Measurements from ENCODE around the gene ZBTB16. TPM values are rescaled to one million over a fixed set of nuclear protein-coding genes. Genes with fewer than 3 reads are reported as not detected.
A peak's percentile ranks its signal among the peaks of the same experiment; 100 is the strongest.

Gene ZBTB16
- total RNA-seq, 1 donor from 2014 or later: 0.53 TPM

DNA sequence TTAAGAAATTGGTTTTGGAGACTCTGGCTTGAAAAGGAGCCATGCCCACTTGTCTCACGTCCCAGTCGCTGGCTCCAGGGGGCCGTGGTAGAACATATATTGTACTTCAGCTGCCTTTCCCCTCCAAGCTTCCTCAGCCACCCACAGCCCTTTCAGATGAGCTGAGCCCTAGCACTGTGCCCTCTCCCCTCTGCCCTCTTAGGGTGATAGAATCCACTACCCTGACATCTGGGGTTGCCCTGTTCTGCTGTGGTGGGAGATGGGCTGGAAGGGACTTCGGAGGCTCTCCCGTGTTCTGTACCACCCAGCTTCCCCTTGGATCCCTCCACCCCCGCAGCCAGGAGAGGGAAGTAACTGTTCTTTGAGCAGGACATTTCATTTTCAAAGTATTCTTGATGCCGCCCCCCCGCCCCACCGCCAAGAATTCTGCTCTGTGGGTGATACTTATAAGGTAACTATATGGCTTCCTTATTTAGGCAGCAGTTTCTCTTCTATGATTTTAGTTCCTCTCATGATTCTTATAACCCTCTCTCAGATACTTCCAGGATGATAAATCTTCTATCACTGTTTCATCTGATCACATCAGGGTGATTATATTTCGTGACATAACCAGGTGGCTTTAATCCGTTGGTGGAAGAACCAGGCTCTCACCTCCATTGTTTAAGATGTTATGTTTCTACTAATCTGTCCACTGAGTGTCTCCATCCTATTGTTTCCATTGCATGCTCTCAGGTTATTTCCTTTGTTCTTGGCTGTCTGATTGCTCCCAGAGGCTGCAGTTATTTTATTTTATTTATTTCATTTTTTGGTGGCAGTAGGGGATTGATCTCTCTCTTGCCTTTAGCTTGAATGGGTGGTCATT lies 24.1 kb downstream of the ZBTB16 start:
- DNase-seq (ENCODE audit: low read depth): no peak

- no peak for DNase-seq (ENCODE audit: low read depth)
These were observed 24.9 kb downstream of the ZBTB16 start for GRCh38 chr11:114084414-114084813.

- DNase-seq (ENCODE audit: low read depth): no peak
These were observed 26.7 kb downstream of the ZBTB16 start for GRCh38 chr11:114085965-114086793.

- no peak for DNase-seq (ENCODE audit: low read depth)
These were observed 27.5 kb downstream of the ZBTB16 start for GRCh38 chr11:114087025-114087424.

DNA sequence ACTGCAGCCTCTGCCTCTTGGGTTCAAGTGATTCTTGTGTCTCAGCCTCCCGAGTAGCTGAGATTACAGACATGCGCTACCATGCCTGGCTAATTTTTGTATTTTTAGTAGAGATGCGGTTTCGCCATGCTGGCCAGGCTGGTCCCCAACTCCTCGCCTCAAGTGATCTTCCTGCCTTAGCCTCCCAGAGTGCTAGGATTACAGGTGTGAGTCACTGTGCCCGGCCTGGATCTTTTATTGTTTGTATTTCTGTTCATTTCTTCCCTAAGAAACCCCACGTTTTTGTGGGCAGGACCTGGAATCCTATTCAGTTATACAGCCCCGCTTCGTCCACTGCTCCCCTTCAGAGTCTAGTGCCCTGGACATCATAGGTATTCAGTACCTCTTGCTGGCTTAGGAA lies 28.7 kb downstream of the ZBTB16 start:
- DNase-seq (ENCODE audit: low read depth): no peak

GRCh38 chr11:114088836-114089235 lies 29.3 kb downstream of the ZBTB16 start:
- no peak for DNase-seq (ENCODE audit: low read depth)

- DNase-seq (ENCODE audit: low read depth): no peak
These were observed 30.2 kb downstream of the ZBTB16 start for GRCh38 chr11:114089748-114090147.

GRCh38 chr11:114090225-114090910 lies 30.9 kb downstream of the ZBTB16 start:
- no peak for DNase-seq (ENCODE audit: low read depth)

DNA sequence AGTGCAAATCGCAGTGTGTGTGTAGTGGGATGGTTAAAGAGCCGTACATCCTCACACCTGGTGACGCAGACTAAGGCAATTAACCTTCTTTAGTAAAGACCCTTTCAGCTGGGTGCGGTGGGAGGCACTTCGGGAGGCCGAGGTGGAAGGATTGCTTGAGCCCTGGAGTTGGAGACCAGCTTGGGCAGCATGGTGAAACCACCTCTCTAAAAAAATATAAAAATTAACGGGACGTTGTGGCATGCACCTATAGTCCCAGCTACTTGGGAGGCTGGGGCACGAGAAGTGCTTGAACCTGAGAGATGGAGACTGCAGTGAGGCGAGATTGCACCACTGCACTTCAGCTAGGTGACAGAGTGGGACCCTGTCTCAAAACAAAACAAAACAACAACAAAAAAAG lies 31.5 kb downstream of the ZBTB16 start:
- DNase-seq (ENCODE audit: low read depth): no peak

DNA sequence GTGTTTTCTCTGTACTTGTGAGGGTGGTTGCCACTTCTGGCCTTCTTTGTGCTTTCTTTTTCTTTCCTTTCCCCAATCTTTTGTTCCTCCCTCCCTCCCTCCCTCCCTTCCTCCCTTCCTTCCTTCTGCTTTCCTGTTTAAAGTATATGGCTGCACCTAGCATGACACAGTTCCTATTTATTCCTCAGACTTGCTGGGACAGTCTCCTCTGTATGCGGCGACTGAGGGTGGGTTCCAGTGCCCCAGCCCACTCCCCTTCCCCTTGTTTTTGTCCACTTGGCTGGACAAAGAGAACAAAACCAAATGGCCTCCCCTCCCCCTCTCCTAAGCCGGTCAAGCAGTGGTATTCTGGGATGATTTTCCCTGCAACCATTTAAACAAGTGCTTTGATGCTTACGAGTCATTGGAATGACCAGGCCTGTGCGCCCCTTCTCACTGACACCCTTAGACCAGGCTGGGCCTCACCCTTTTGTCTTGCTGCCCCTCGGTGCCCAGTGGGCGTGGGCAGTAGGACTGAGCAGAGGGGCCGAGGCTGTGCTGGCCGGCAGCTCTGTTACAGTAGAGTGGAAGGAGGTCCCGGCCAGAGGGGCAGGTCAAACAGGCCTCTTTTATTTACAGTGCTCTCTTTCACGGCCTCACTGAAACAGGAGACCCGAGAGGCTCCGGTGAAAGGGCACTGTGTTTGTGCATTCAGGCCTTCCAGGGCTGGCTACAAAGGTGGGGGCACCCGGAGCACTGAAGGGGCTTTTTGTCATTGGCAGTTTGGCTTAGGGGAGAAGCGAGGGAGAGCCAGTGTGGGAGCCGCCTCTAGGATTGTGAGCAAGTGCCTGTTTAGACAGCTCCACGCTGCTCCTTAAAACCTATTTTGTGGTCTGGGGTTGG lies 32.2 kb downstream of the ZBTB16 start:
- no peak for DNase-seq (ENCODE audit: low read depth)

DNA sequence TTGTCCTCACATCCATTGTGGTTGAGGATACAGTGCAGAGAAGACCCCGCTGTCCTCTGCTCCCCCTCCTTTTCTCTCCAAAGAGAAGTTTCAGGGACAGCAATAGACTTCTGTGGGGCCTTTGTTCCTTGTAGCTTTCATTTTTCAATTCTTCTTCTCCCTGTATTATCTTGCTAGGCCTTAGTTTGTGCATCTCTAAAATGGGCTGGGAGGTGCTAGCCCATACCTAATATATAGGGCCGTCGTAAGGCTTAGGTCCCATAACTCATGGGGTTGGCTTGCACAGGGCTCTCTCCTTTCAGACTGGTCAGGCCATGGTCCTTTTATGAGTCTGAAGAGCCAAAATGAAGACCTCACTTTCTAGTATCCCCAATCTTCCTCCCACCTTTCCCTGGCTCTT lies 33.0 kb downstream of the ZBTB16 start:
- no peak for DNase-seq (ENCODE audit: low read depth)

GRCh38 chr11:114092953-114093352 lies 33.4 kb downstream of the ZBTB16 start:
- DNase-seq (ENCODE audit: low read depth): no peak

DNA sequence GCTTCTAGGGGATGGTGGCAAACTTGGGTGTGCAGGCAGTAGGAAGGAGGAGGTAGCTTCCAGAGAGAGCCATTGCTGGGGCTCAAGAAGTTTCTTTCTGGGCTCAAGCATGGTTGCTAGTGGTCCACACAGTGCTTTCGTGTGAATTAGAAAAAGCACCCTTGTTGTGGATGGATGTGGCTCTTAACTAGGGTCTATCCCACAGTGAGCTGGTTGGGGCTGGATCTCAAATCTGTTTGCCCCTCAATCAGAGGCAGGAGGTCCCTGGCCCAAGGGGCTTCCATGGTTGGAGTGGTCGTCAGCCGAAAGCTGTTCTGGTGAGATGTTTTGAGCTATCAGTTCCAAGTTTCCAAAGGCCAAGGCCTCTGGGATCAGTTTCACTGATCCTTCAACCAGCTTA lies 35.0 kb downstream of the ZBTB16 start:
- DNase-seq (ENCODE audit: low read depth): no peak

DNA sequence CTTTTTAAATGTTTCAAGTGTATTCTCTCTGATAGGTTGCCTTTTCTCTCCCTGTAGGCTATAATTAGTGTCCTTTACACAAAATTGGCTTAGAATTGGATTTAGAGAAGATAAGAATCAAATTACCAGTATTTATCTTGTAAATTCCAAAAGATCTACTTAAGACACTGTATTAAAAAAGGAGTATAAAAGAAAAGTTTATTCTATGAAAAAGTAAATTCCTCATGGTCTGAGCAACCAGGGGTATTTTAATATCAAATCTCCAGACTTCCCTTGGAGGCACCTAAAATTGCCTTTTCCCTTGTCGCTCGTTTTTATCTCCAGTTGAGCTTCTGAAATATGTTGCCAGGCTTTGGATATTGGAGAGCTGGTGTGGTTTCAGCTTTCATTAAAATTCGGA lies 36.4 kb downstream of the ZBTB16 start:
- DNase-seq (ENCODE audit: low read depth): no peak

- DNase-seq (ENCODE audit: low read depth): no peak
These were observed 38.3 kb downstream of the ZBTB16 start for GRCh38 chr11:114097832-114098231.

GRCh38 chr11:114098927-114099326 lies 39.4 kb downstream of the ZBTB16 start:
- DNase-seq (ENCODE audit: low read depth): no peak

- peak; percentile 72 for DNase-seq (ENCODE audit: low read depth)
These were observed 40.1 kb downstream of the ZBTB16 start for GRCh38 chr11:114099392-114100178.

DNA sequence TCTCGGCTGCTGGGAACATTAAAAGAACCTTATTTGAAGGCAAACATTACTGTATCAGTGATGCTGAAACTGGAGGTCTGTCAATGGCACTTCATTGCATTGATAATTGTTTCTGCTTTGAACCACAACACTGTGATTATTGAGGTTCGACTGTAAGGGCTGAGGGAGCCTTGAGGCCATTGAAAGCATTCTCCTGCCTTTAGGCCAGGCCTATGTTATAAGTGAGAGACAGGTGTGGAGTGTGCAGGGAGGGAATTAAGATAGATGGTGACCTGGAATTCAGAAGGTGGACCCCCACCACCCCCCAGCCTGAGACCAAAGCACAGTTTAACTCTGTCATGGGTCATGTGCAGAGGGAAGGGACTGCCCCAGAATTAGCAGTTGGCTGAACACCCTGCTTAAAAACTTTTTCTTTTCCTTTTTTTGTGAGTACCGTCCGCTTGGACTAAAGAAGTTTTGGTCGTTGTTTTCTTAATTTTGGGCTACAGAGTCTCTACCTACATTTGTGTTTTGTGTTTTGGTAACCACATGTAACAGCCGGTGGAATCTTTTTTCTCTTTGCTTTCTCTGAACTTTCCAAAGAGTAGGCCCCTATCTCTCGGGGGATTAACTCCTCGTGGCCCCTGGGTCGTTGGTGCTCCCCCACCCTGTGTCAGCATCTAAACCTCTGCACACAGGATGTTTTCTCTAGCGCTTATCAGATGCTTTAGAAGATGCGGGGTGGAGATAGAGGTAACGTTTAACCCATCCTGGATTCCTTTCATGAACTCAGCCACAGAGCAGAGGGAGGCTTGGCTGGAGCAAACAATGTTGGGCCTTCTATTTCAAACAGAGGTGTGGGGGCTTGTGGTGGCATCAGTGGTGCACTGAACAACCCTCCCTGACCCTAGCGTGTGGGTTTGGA lies 43.7 kb downstream of the ZBTB16 start:
- DNase-seq (ENCODE audit: low read depth): no peak

- DNase-seq (ENCODE audit: low read depth): no peak
These were observed 46.1 kb downstream of the ZBTB16 start for GRCh38 chr11:114105611-114106010.
